Tibial artery (tissue), 4 donors: ENCODE measurements around the gene ZNF394.

Source experiments
- DNase-seq, 2 donors: peaks; one replicate each; pipeline ENCODE4 v3.0.0-alpha.2; 2019
- H3K27ac ChIP-seq, 2 donors: fragments of 200-600 bp; sonication (generic) in 1 of 2; 1 replicate in 1 of 2; 2 replicates in 1 of 2; pipeline ENCODE4 v1.5.1; 2018 to 2019; ENCODE audit warnings: mild to moderate bottlenecking in 1 of 2
- H3K27me3 ChIP-seq, 2 donors: fragments of 200-600 bp; sonication (generic) in 1 of 2; one replicate each; pipeline versions ENCODE4 v1.5.1 to v1.6.0; 2016 to 2019
- H3K36me3 ChIP-seq, 3 donors: fragments of 200-600 bp; sonication (generic) in 2 of 3; one replicate each; pipeline ENCODE4 v1.5.1; 2016 to 2019; ENCODE audit warnings: mild to moderate bottlenecking in 2 of 3
- H3K4me1 ChIP-seq, 4 donors: fragments of 200-600 bp; sonication (generic) in 2 of 4; 1 replicate in 3 of 4; 2 replicates in 1 of 4; pipeline ENCODE4 v1.5.1; 2016 to 2019
- H3K4me3 ChIP-seq, 2 donors: fragments of 200-600 bp; sonication (generic) in 1 of 2; 1 replicate in 1 of 2; 2 replicates in 1 of 2; pipeline ENCODE4 v1.5.1; 2018 to 2019; ENCODE audit warnings: mild to moderate bottlenecking in 2 of 2
- H3K9me3 ChIP-seq, 3 donors: fragments of 200-600 bp; sonication (generic) in 1 of 3; one replicate each; pipeline ENCODE4 v1.5.1; 2016 to 2019
- intact Hi-C: fragments of 100-400 bp; cut with DNase I; formaldehyde crosslinking; loops from one replicate; pipeline ENCODE4 v1.15.0; 2023; ENCODE audit warnings: low total_unique reads
- TF ChIP-seq, protein P1 (sequence below), 2 experiments: fragments of 200-600 bp in 1 of 2; fragments of 450-650 bp in 1 of 2; IDR thresholded peaks; one replicate each; pipeline ENCODE4 v1.5.1; 2017 to 2019; ENCODE audit warnings: antibody characterized with exemption in 2 of 2, mild to moderate bottlenecking in 1 of 2, moderate library complexity in 1 of 2

ZNF394 gene

DNA sequence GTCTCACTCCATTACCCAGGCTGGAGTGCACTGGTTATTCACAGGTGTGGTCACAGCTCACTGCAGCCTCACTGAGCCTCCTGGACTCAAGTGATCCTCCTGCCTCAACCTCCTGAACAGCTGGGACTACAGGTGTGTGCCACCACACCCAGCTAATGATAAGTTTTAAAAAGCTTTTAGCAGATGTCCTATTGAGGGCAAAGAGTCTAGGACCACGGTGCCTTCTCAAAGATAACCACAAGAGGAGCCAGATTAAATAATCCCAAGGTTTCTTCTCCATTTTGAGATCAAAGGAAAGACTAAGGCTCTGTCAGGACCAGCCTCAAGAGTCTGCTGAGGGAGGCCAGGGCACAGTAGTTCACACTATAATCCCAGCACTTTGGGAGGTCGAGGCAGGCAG lies 38.9 kb downstream of the ZNF394 start:
- intact Hi-C loops = no loop called here
- Histone ChIP-seq H3K27ac (no peak overlapping the region), H3K36me3 (peaks cover 28 to 43% (median 35%) of the 10 kb centered on the region in 3 donors), H3K9me3 (no peaks in the 10 kb centered on the region), H3K27me3 (no peaks in the 10 kb centered on the region), H3K4me3 (no peak overlapping the region), H3K4me1 (peaks cover 0 to 41% (median 25%) of the 10 kb centered on the region in 4 donors)
- TF ChIP-seq, protein P1, sequence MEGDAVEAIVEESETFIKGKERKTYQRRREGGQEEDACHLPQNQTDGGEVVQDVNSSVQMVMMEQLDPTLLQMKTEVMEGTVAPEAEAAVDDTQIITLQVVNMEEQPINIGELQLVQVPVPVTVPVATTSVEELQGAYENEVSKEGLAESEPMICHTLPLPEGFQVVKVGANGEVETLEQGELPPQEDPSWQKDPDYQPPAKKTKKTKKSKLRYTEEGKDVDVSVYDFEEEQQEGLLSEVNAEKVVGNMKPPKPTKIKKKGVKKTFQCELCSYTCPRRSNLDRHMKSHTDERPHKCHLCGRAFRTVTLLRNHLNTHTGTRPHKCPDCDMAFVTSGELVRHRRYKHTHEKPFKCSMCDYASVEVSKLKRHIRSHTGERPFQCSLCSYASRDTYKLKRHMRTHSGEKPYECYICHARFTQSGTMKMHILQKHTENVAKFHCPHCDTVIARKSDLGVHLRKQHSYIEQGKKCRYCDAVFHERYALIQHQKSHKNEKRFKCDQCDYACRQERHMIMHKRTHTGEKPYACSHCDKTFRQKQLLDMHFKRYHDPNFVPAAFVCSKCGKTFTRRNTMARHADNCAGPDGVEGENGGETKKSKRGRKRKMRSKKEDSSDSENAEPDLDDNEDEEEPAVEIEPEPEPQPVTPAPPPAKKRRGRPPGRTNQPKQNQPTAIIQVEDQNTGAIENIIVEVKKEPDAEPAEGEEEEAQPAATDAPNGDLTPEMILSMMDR (IDR thresholded peaks at IDR 0.05) = no peak
- DNase-seq = no peak

DNA sequence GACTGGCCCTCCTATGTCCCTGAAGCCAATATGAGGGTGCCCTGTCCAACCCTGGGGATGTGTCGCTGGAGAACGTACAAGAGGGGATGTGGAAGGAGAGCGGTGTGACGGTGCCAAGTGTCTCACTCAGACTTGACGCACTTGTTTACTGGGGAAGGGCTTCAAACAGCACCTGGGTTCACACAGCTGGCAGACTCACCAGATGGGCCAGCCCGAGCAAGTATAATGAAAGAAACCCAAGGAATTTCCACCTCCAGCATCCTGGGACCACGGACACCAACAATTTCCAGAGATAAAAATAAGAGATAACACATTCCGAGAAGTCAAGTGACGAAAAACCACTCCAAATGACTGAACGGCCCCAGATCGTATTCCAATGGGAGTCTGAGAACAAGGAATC lies 39.4 kb downstream of the ZNF394 start:
- Histone ChIP-seq H3K4me3 (no peak overlapping the region), H3K27me3 (no peaks in the 10 kb centered on the region), H3K36me3 (peaks cover 33 to 49% (median 41%) of the 10 kb centered on the region in 3 donors), H3K9me3 (no peaks in the 10 kb centered on the region), H3K4me1 (peaks cover 0 to 39% (median 25%) of the 10 kb centered on the region in 4 donors), H3K27ac (no peak overlapping the region)
- no peak for DNase-seq
- TF ChIP-seq, protein P1 (IDR thresholded peaks at IDR 0.05) = no peak
- intact Hi-C loops = no loop called here

DNA sequence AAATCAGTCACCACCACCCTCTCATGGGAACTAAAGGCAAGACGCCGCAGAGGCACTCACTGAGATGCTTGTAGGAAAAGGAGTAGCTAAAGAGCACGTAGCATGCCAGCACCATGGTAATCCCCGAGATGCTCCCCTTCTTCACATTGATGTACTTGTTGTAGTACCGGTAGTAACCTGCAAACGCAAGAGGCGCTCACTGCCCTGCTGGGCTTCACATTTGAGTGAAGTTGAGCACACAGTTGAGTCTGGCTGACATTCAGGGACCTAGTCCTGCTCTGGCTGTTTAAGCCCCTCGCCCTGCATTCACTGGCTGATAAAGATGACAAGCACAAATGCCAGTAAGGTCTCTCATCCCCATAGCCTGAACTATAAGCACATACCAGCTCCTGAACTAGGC lies 41.0 kb downstream of the ZNF394 start:
- DNase-seq = no peak
- Histone ChIP-seq H3K27ac (no peak overlapping the region), H3K4me1 (peaks cover 0 to 24% (median 11%) of the 10 kb centered on the region in 4 donors), H3K9me3 (no peaks in the 10 kb centered on the region), H3K4me3 (no peak overlapping the region), H3K36me3 (peaks cover 35 to 60% (median 56%) of the 10 kb centered on the region in 3 donors), H3K27me3 (no peaks in the 10 kb centered on the region)
- intact Hi-C loops = no loop called here
- TF ChIP-seq, protein P1 (IDR thresholded peaks at IDR 0.05) = no peak

DNA sequence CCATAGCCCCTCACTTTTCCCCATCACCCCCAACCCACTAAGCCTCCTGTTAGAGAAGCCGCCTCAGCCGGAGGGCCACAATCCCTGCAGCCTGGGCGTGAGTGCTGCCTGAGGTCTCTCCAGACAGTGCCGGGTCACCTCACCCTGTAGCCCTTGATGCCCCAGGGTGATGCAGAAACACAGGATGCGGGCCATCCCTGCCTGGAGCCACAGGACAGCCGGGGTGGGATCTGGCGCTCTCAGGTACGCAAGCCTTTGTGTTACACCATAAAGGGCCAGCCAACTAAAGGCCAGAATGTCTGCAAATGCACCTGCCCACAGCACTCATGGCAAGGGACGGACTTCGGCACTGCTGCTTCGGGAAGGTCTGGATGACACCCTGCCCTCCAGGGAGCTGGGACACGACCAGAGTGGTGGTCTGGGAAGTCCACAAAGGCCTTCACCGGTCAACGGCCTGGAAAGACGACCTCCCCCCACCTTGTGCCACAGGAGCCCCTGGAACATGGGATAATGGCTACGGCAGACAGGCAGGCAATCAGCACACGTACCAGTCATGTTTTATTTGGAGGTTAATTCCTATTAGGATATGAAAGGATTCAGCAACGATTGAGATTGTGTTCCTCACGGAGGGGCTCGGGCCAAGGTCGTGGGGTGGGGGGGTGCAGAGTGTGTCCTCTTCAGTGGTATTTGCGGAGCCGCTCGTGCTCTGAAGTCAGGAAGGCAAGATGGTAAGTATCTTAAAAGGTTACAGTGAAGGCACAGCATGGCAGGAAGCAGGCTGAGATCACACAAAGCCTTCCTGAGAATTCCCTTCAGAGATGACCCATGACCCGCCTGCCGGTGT lies 42.2 kb downstream of the ZNF394 start:
- no peaks in the 10 kb centered on the region for H3K27me3 ChIP-seq
- intact Hi-C loops = no loop called here
- H3K4me1 ChIP-seq = peaks cover 0 to 15% (median 5%) of the 10 kb centered on the region in 4 donors
- TF ChIP-seq, protein P1 (IDR thresholded peaks at IDR 0.05) = no peak
- H3K36me3 ChIP-seq = peaks cover 36 to 71% (median 68%) of the 10 kb centered on the region in 3 donors
- no peak overlapping the region for H3K27ac ChIP-seq
- H3K9me3 ChIP-seq = no peaks in the 10 kb centered on the region
- DNase-seq = no peak
- no peak overlapping the region for H3K4me3 ChIP-seq

DNA sequence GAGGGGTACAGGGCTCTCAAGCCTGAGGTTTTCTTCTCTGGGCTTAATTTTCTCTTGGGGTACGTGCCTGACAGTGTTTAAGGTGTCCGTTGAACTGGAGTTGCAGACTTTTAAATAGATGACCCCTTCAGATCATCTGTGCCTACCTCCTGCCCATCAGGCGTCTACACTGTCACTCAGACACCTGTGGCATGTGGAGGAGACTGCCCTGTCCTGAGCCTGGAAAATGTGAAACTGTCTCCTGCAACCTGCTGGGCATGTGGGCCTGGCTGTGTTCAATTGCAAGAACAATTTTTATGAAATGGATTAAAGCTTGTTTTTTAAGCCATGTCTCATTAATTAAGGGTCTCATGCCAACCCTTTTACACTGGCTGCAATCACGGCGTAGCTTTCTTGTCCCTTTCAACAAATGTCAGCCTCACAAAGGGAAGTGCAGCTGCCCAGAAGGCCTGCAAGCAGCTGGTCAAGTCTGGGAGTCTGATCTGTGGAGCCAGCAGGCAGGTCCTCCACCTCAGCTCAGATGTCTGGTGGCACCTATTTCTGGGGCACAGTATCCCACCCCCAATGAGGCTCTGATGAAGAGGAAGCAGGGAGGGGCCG lies 42.9 kb downstream of the ZNF394 start:
- Histone ChIP-seq H3K4me1 (peaks cover 0 to 15% (median 0%) of the 10 kb centered on the region in 4 donors), H3K9me3 (no peaks in the 10 kb centered on the region), H3K36me3 (peaks cover 42 to 78% (median 76%) of the 10 kb centered on the region in 3 donors), H3K27me3 (no peaks in the 10 kb centered on the region), H3K4me3 (no peak overlapping the region), H3K27ac (no peak overlapping the region)
- intact Hi-C loops = no loop called here
- TF ChIP-seq, protein P1 (IDR thresholded peaks at IDR 0.05) = no peak
- DNase-seq = no peak
